HepG2 (cell line): Measurements from ENCODE around the gene ANKIB1. TPM values are rescaled to one million over a fixed set of nuclear protein-coding genes. Genes with fewer than 3 reads are reported as not detected.

Experiments
- ATAC-seq: fragments of 200-7000 bp; cut with Tn5 transposase; 3 replicates; pipeline ENCODE4 v1.9.1; 2020; ENCODE audit warnings: mild to moderate bottlenecking, moderate library complexity
- BruUV-seq: library from RNA; stranded (reverse); fragments of 400-500 nt; replicated peaks from 2 replicates; lab custom pipeline; 2021; lab: Mats Ljungman, UMichigan
- CTCF ChIA-PET: fragments of 300-600 bp; formaldehyde crosslinking; extraction: SDS; loops from one replicate; lab custom pipeline; 2021; ENCODE audit warnings: low total read pairs, inconsistent platforms, low intra/inter-chr PET ratio; lab: Yijun Ruan, JAX
- POLR2A ChIA-PET: fragments of 350-600 bp; sonication (Branson Sonifier 250); formaldehyde crosslinking; loops from one replicate; lab custom pipeline; 2020; ENCODE audit warnings: antibody characterized with exemption, inconsistent platforms; lab: Yijun Ruan, JAX
- DNase-seq: peaks from one replicate; pipeline ENCODE4 v3.0.0-alpha.2; 2015; ENCODE audit warnings: low spot score
- FAIRE-seq: peaks from 3 replicates; lab custom pipeline; 2011; peaks lifted over from hg19 to GRCh38; lab: Jason Lieb, UNC
- H2AFZ ChIP-seq: one replicate; pipeline ENCODE4 v1.6.1; 2011; ENCODE audit warnings: low read length, inconsistent platforms
- H3K27ac ChIP-seq: fragments of 300-600 bp; 3 replicates; pipeline ENCODE4 v1.8.0; 2011; ENCODE audit warnings: mixed run types, mild to moderate bottlenecking, mixed read lengths, low read length, inconsistent platforms; ENCODE audit not compliant: insufficient read depth; ENCODE audit errors: extremely low read length
- H3K27me3 ChIP-seq, 2 experiments: fragments of 200-600 bp in 1 of 2; 2 replicates in 1 of 2; 3 replicates in 1 of 2; pipeline versions ENCODE4 v1.6.0 to v1.8.0; 2011; ENCODE audit warnings: low read length in 2 of 2, mild to moderate bottlenecking in 2 of 2, moderate library complexity in 2 of 2, inconsistent platforms in 1 of 2; ENCODE audit not compliant: insufficient read depth in 2 of 2, control insufficient read depth in 1 of 2
- H3K36me3 ChIP-seq, 2 experiments: fragments of 200-600 bp in 1 of 2; replicated peaks in 1 of 2; 2 replicates in 1 of 2; 3 replicates in 1 of 2; pipeline versions ENCODE4 v1.5.1 to v1.8.0; 2011; ENCODE audit warnings: low read length in 2 of 2, inconsistent platforms in 1 of 2; ENCODE audit not compliant: insufficient read depth in 2 of 2, control insufficient read depth in 1 of 2
- H3K4me1 ChIP-seq: 2 replicates; pipeline ENCODE4 v1.5.1; 2012; ENCODE audit warnings: low read length, inconsistent platforms; ENCODE audit not compliant: insufficient read depth
- H3K4me2 ChIP-seq: 2 replicates; pipeline ENCODE4 v1.6.0; 2011; ENCODE audit warnings: low read depth, low read length, inconsistent platforms
- H3K4me3 ChIP-seq, 3 experiments: fragments of 200-600 bp in 1 of 3; sonication (generic), shearing (Covaris generic) in 1 of 3; replicated peaks in 1 of 3; 2 replicates each; pipeline ENCODE4 v1.5.1; 2011 to 2016; ENCODE audit warnings: low read length in 3 of 3, inconsistent platforms in 2 of 3, low read depth in 2 of 3, mild to moderate bottlenecking in 2 of 3, control low read depth in 1 of 3, mixed read lengths in 1 of 3; ENCODE audit not compliant: insufficient read depth in 1 of 3
- H3K79me2 ChIP-seq: one replicate; pipeline ENCODE4 v1.6.1; 2011; ENCODE audit warnings: low read length, inconsistent platforms; ENCODE audit not compliant: insufficient read depth
- H3K9ac ChIP-seq: 2 replicates; pipeline ENCODE4 v1.6.0; 2011; ENCODE audit warnings: mild to moderate bottlenecking, low read depth, low read length, inconsistent platforms; ENCODE audit not compliant: insufficient read depth
- H3K9me3 ChIP-seq: 2 replicates; pipeline ENCODE4 v1.5.1; 2012; ENCODE audit warnings: mild to moderate bottlenecking, low read length
- H4K20me1 ChIP-seq: 2 replicates; pipeline ENCODE4 v1.6.0; 2011; ENCODE audit warnings: inconsistent platforms, mild to moderate bottlenecking, low read length, moderate library complexity; ENCODE audit not compliant: insufficient read depth
- AKAP8 ChIP-seq: sonication (generic); formaldehyde crosslinking; IDR thresholded peaks from 2 replicates; pipeline ENCODE4 v1.5.1; 2020; ENCODE audit warnings: mild to moderate bottlenecking, missing genetic modification reagents
- ATF7 ChIP-seq, 2 experiments: fragments of 450-650 bp in 1 of 2; sonication (generic) in 1 of 2; formaldehyde crosslinking in 1 of 2; IDR thresholded peaks; 2 replicates each; pipeline versions ENCODE4 v1.4.0 to v1.6.1; 2016 to 2020; ENCODE audit warnings: antibody characterized with exemption in 1 of 2, mild to moderate bottlenecking in 1 of 2, missing genetic modification reagents in 1 of 2
- BCL3 ChIP-seq: sonication (generic); formaldehyde crosslinking; IDR thresholded peaks from 2 replicates; pipeline ENCODE4 v1.5.1; 2020; ENCODE audit warnings: mild to moderate bottlenecking, missing genetic modification reagents, moderate library complexity
- MAFK ChIP-seq, 2 experiments: IDR thresholded peaks in 1 of 2; conservative IDR thresholded peaks in 1 of 2; 2 replicates each; pipeline ENCODE4 v1.6.1; 2011; ENCODE audit warnings: improper control_type of control experiment in 2 of 2, low read length in 2 of 2
- MTA3 ChIP-seq: sonication (generic); formaldehyde crosslinking; IDR thresholded peaks from 2 replicates; pipeline ENCODE4 v1.4.0; 2020; ENCODE audit warnings: missing genetic modification reagents
- NFE2L1 ChIP-seq: sonication (generic); formaldehyde crosslinking; IDR thresholded peaks from 2 replicates; pipeline ENCODE4 v1.4.0; 2020; ENCODE audit warnings: missing genetic modification reagents, mild to moderate bottlenecking, borderline replicate concordance
- SCMH1 ChIP-seq: sonication (generic); formaldehyde crosslinking; IDR thresholded peaks from 2 replicates; pipeline ENCODE4 v1.9.0; 2021; ENCODE audit warnings: missing genetic modification reagents, mild to moderate bottlenecking, borderline replicate concordance
- TRIM24 ChIP-seq: sonication (generic); formaldehyde crosslinking; IDR thresholded peaks from 2 replicates; pipeline ENCODE4 v1.8.0; 2022; ENCODE audit warnings: mild to moderate bottlenecking, missing genetic modification reagents
- ZNF746 ChIP-seq: sonication (generic); formaldehyde crosslinking; IDR thresholded peaks from 2 replicates; pipeline ENCODE4 v1.8.0; 2022; ENCODE audit warnings: mild to moderate bottlenecking, missing genetic modification reagents
- ZNF83 ChIP-seq: sonication (generic); formaldehyde crosslinking; IDR thresholded peaks from 2 replicates; pipeline ENCODE4 v1.4.0; 2020; ENCODE audit warnings: missing genetic modification reagents, mild to moderate bottlenecking, borderline replicate concordance
- WGBS: methylation state at CpG from one replicate; pipeline ENCODE4 v1.1.6; 2017; ENCODE audit warnings: low lambda C conversion rate; 5-methylcytosine and 5-hydroxymethylcytosine counted together
- in situ Hi-C: cut with HindIII; loops from 2 replicates; pipeline ENCODE4 v1.10.0; 2017; ENCODE audit warnings: low pct_unique_long_range_greater_than_20kb; ENCODE audit not compliant: extremely low pct_ligation_motif_present
- intact Hi-C: fragments of 100-400 bp; cut with micrococcal nuclease; formaldehyde crosslinking; loops from one replicate; pipeline ENCODE4 v1.10.0; 2022; ENCODE audit not compliant: unreplicated experiment
- polyA plus RNA-seq, 8 experiments: library from polyadenylated mRNA; depleted of rRNA in 3 of 8; stranded (reverse) in 7 of 8; unstranded in 1 of 8; fragments of >200 nt; fragmentation: Illumina TruSeq in 4 of 8; extraction: Trizol in 4 of 8; gene quantifications; 2 replicates each; pipeline versions ENCODE4 v1.2.1 to v1.2.3, GENCODE V29; 2011 to 2016; ENCODE audit warnings: low read depth in 4 of 8, missing spikeins in 1 of 8, mixed read lengths in 1 of 8; ENCODE audit not compliant: insufficient read depth in 1 of 8
- total RNA-seq, 5 experiments: library from RNA; depleted of rRNA; stranded (reverse); fragments of >200 nt; fragmentation: Illumina TruSeq; extraction: Trizol; gene quantifications; 2 replicates each; pipeline ENCODE4 v1.2.3, GENCODE V29; 2016; ENCODE audit warnings: low read depth in 1 of 5
- TF ChIP-seq, protein P1 (sequence below): IDR thresholded peaks from 2 replicates; pipeline ENCODE4 v1.6.1; 2016; ENCODE audit warnings: low read depth, control low read depth
- TF ChIP-seq, protein P2 (sequence below): sonication (generic); formaldehyde crosslinking; IDR thresholded peaks from 2 replicates; pipeline ENCODE4 v1.5.1; 2020; ENCODE audit warnings: mild to moderate bottlenecking, moderate library complexity, missing genetic modification reagents
- TF ChIP-seq, protein P3 (sequence below): sonication (generic); formaldehyde crosslinking; IDR thresholded peaks from 2 replicates; pipeline ENCODE4 v1.4.0; 2020; ENCODE audit warnings: mild to moderate bottlenecking, missing genetic modification reagents

ANKIB1 gene
- total and polyA plus RNA-seq, 2 of the 13 experiments (the other 11 are each of a cell fraction or from before 2014, with no cell fraction given), result 28.7 to 29.6 TPM

DNA sequence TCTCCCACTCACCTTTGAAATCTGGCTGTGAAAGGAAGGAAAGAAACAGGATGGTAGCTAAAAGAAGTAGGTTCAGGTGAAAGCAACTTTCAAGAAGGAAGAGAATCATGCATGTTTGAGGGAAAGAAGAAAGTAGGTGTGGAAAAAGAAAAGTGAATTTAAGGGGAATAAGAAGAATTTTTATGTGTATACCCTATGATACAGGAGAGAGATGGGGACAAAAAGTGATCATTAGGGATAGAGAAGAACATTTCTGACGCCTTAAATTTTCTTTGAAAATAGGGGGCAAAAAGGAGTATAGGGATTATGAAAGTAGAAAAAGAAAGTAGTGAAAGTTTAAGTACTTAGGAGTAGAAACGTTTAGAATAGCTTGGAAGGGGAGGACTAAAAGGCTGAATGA lies 15.2 kb upstream of the ANKIB1 start:
- WGBS, result 68% methylated on average over 2 of the region's 2 CpGs
- H3K9me3 ChIP-seq, result no peaks in the 10 kb centered on the region
- no peak overlapping the region for H3K9ac ChIP-seq
- H2AFZ ChIP-seq, result no peak overlapping the region
- CTCF ChIA-PET, result no interaction called here
- no TSS peak for BruUV-seq
- no peaks in the 10 kb centered on the region for H3K4me1 ChIP-seq
- TF ChIP-seq NFE2L1 (CRISPR knock-in tag), result no peak
- no peak for TF ChIP-seq ZNF83
- TF ChIP-seq, protein P1, sequence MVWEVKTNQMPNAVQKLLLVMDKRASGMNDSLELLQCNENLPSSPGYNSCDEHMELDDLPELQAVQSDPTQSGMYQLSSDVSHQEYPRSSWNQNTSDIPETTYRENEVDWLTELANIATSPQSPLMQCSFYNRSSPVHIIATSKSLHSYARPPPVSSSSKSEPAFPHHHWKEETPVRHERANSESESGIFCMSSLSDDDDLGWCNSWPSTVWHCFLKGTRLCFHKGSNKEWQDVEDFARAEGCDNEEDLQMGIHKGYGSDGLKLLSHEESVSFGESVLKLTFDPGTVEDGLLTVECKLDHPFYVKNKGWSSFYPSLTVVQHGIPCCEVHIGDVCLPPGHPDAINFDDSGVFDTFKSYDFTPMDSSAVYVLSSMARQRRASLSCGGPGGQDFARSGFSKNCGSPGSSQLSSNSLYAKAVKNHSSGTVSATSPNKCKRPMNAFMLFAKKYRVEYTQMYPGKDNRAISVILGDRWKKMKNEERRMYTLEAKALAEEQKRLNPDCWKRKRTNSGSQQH (CRISPR knock-in tag), result no peak
- no peak for TF ChIP-seq MAFK (conservative IDR thresholded peaks at IDR 0.05 in 1 of 2, IDR thresholded peaks at IDR 0.05 in 1 of 2; ENCODE audit: low read length in 2 of 2)
- TF ChIP-seq, protein P2, sequence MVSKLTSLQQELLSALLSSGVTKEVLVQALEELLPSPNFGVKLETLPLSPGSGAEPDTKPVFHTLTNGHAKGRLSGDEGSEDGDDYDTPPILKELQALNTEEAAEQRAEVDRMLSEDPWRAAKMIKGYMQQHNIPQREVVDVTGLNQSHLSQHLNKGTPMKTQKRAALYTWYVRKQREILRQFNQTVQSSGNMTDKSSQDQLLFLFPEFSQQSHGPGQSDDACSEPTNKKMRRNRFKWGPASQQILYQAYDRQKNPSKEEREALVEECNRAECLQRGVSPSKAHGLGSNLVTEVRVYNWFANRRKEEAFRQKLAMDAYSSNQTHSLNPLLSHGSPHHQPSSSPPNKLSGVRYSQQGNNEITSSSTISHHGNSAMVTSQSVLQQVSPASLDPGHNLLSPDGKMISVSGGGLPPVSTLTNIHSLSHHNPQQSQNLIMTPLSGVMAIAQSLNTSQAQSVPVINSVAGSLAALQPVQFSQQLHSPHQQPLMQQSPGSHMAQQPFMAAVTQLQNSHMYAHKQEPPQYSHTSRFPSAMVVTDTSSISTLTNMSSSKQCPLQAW (CRISPR knock-in tag), result no peak
- no peak for TF ChIP-seq TRIM24 (CRISPR knock-in tag)
- TF ChIP-seq MTA3 (CRISPR knock-in tag), result no peak
- no peak for TF ChIP-seq ATF7 (IDR thresholded peaks at IDR 0.05)
- no peak for TF ChIP-seq ATF7 (CRISPR knock-in tag; IDR thresholded peaks at IDR 0.05)
- no peak for TF ChIP-seq SCMH1 (CRISPR knock-in tag)
- no peak for TF ChIP-seq BCL3 (CRISPR knock-in tag)
- no peak for TF ChIP-seq AKAP8
- TF ChIP-seq, protein P3, sequence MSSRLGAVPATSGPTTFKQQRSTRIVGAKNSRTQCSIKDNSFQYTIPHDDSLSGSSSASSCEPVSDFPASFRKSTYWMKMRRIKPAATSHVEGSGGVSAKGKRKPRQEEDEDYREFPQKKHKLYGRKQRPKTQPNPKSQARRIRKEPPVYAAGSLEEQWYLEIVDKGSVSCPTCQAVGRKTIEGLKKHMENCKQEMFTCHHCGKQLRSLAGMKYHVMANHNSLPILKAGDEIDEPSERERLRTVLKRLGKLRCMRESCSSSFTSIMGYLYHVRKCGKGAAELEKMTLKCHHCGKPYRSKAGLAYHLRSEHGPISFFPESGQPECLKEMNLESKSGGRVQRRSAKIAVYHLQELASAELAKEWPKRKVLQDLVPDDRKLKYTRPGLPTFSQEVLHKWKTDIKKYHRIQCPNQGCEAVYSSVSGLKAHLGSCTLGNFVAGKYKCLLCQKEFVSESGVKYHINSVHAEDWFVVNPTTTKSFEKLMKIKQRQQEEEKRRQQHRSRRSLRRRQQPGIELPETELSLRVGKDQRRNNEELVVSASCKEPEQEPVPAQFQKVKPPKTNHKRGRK (CRISPR knock-in tag), result no peak
- TF ChIP-seq ZNF746, result no peak
- FAIRE-seq (no peak), ATAC-seq (no peak), DNase-seq (no peak)
- in situ Hi-C loops, result no loop called here
- peaks cover 2 to 33% of the 10 kb centered on the region in 2 experiments; a peak in 4 of 5 replicates for H3K36me3 ChIP-seq
- H3K27ac ChIP-seq, result no peak overlapping the region
- H3K27me3 ChIP-seq, result no peaks in the 10 kb centered on the region
- H3K4me2 ChIP-seq, result no peak overlapping the region
- no peak overlapping the region for H3K4me3 ChIP-seq
- H4K20me1 ChIP-seq, result no peaks in the 10 kb centered on the region
- no peaks in the 10 kb centered on the region for H3K79me2 ChIP-seq
- intact Hi-C loops, result no loop called here
- POLR2A ChIA-PET, result no interaction called here
